Kidney (tissue), 14 donors: ENCODE results near the gene PDX1. TPM values are rescaled to one million over a fixed set of nuclear protein-coding genes. Genes with fewer than 3 reads are reported as not detected.

ENCODE experiments used
- DNase-seq, 5 donors: peaks; one replicate each; pipeline ENCODE4 v3.0.0-alpha.2; 2013 to 2020
- FAIRE-seq: peaks from 2 replicates; lab custom pipeline; 2012; peaks lifted over from hg19 to GRCh38; lab: Jason Lieb, UNC
- H3K27ac ChIP-seq, 2 donors: one replicate each; pipeline ENCODE4 v1.7.0; 2013; ENCODE audit warnings: low read depth in 2 of 2, low read length in 2 of 2, inconsistent platforms in 1 of 2
- H3K27me3 ChIP-seq: one replicate; pipeline ENCODE4 v1.7.1; 2013; ENCODE audit warnings: low read length, inconsistent platforms; ENCODE audit not compliant: control insufficient read depth, insufficient read depth
- H3K36me3 ChIP-seq, 3 donors: one replicate each; pipeline versions ENCODE4 v1.7.0 to v1.7.1; 2013; ENCODE audit warnings: low read length in 3 of 3, control low read depth in 1 of 3, inconsistent platforms in 1 of 3; ENCODE audit not compliant: insufficient read depth in 3 of 3, control insufficient read depth in 2 of 3
- H3K4me1 ChIP-seq, 3 donors: one replicate each; pipeline versions ENCODE4 v1.7.0 to v1.7.1; 2013; ENCODE audit warnings: low read length in 3 of 3, inconsistent platforms in 1 of 3, low read depth in 1 of 3; ENCODE audit not compliant: control insufficient read depth in 2 of 3, insufficient read depth in 2 of 3
- H3K4me3 ChIP-seq, 3 donors: one replicate each; pipeline versions ENCODE4 v1.7.0 to v1.8.1; 2013; ENCODE audit warnings: low read length in 3 of 3, control low read depth in 1 of 3, inconsistent platforms in 1 of 3
- H3K9ac ChIP-seq, 3 donors: one replicate each; pipeline versions ENCODE4 v1.7.0 to v1.7.1; 2013; ENCODE audit warnings: low read length in 3 of 3, control low read depth in 1 of 3, inconsistent platforms in 1 of 3
- H3K9me3 ChIP-seq, 3 donors: one replicate each; pipeline versions ENCODE4 v1.7.0 to v1.7.1; 2013; ENCODE audit warnings: low read length in 3 of 3, control low read depth in 1 of 3, inconsistent platforms in 1 of 3; ENCODE audit not compliant: control insufficient read depth in 2 of 3, insufficient read depth in 1 of 3
- intact Hi-C: fragments of 100-400 bp; cut with DNase I; formaldehyde crosslinking; loops from one replicate; pipeline ENCODE4 v1.11.1; 2022
- polyA plus RNA-seq: library from polyadenylated mRNA; stranded (reverse); fragments of 350-450 nt; fragmentation: Illumina TruSeq; extraction: RNeasy Lipid Tissue Mini Kit (QIAGEN cat#74804); gene quantifications from one replicate; pipeline ENCODE4 v1.2.3, GENCODE V29; 2014; ENCODE audit warnings: low read depth, low replicate concordance; ENCODE audit not compliant: insufficient read depth
- total RNA-seq: library from RNA; stranded (reverse); fragmentation: NEBNext Ultra II Directional; extraction: Animal tissue kit (Norgen Biotek cat#: 25700); gene quantifications from one replicate; pipeline ENCODE4 v1.2.1, GENCODE V29; 2021
- TF ChIP-seq, protein P1 (sequence below): IDR thresholded peaks from 3 replicates; pipeline ENCODE4 v1.5.1; 2012; ENCODE audit warnings: mild to moderate bottlenecking, moderate library complexity, borderline replicate concordance; ENCODE audit not compliant: insufficient read depth; ENCODE audit errors: extremely low read depth
- donor health status: control.
- donor health status: control.
- donor health status: control.
- donor health status: control.
- donor health status: control.
- donor health status: DM: yes; HTN: yes; CAD: no.
- donor health status: Normal renal cell carcinoma (clear cell type).

Gene PDX1
- total and polyA plus RNA-seq, 2 donors from 2014 or later: not detected

DNA sequence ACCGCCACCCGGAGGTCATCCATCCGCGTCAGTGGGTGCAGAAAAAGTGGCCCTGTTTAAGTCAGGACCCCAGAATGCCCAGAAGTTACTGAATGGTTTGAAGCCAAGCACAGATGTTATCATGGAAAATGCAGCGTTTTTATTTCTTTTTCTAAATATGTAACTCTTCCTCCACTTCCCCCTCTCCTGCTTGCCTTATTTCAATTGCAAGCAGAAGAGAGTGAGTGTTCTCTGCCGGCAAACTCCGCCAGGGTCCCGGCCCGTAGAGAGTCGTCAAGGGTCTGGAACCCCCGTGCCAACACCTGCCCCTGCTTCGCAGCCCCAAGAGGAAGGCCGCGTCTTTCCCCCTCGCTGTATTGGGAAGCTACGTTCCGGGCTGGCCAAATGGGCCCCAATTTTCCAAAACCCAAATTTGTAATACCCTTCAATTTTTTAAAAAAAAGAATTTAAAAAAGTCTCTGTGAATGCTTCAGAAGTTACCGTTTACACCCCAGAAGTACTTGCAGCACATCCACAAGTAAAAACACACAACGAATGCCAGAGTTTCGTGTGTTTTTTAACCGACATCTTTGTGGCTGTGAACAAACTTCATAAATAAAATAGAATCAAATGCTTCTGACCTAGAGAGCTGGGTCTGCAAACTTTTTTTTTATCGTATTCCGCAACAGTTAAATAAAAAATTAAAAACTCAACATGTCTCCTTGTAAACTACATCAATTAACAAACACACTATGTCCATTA, 712 bp upstream of the PDX1 start:
- Histone ChIP-seq H3K4me3 (no peak overlapping the region), H3K27me3 (peaks cover 72% of the 10 kb centered on the region), H3K9me3 (no peaks in the 10 kb centered on the region), H3K36me3 (no peaks in the 10 kb centered on the region), H3K4me1 (peaks cover 0 to 9% (median 0%) of the 10 kb centered on the region in 3 donors), H3K9ac (no peak overlapping the region), H3K27ac (no peak overlapping the region)
- TF ChIP-seq, protein P1, sequence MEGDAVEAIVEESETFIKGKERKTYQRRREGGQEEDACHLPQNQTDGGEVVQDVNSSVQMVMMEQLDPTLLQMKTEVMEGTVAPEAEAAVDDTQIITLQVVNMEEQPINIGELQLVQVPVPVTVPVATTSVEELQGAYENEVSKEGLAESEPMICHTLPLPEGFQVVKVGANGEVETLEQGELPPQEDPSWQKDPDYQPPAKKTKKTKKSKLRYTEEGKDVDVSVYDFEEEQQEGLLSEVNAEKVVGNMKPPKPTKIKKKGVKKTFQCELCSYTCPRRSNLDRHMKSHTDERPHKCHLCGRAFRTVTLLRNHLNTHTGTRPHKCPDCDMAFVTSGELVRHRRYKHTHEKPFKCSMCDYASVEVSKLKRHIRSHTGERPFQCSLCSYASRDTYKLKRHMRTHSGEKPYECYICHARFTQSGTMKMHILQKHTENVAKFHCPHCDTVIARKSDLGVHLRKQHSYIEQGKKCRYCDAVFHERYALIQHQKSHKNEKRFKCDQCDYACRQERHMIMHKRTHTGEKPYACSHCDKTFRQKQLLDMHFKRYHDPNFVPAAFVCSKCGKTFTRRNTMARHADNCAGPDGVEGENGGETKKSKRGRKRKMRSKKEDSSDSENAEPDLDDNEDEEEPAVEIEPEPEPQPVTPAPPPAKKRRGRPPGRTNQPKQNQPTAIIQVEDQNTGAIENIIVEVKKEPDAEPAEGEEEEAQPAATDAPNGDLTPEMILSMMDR: no peak
- peak in 1 of 5 donors; percentile 36 for DNase-seq
- FAIRE-seq: no peak
- intact Hi-C loops: no loop called here

DNA sequence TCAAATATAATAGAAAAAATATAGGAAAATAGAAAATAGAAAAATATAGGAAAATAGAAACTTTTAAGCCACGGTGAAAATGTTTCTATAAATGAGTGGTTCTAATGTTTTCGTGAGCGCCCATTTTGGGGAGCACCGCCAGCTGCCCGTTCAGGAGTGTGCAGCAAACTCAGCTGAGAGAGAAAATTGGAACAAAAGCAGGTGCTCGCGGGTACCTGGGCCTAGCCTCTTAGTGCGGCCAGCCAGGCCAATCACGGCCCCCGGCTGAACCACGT, 204 bp upstream of the PDX1 start:
- intact Hi-C loops: no loop called here
- Histone ChIP-seq H3K9me3 (no peaks in the 10 kb centered on the region), H3K4me3 (no peak overlapping the region), H3K36me3 (no peaks in the 10 kb centered on the region), H3K27ac (no peak overlapping the region), H3K9ac (no peak overlapping the region), H3K27me3 (peaks cover 70% of the 10 kb centered on the region), H3K4me1 (peaks cover 0 to 9% (median 0%) of the 10 kb centered on the region in 3 donors)
- FAIRE-seq: no peak
- TF ChIP-seq, protein P1: no peak
- DNase-seq: no peak

DNA sequence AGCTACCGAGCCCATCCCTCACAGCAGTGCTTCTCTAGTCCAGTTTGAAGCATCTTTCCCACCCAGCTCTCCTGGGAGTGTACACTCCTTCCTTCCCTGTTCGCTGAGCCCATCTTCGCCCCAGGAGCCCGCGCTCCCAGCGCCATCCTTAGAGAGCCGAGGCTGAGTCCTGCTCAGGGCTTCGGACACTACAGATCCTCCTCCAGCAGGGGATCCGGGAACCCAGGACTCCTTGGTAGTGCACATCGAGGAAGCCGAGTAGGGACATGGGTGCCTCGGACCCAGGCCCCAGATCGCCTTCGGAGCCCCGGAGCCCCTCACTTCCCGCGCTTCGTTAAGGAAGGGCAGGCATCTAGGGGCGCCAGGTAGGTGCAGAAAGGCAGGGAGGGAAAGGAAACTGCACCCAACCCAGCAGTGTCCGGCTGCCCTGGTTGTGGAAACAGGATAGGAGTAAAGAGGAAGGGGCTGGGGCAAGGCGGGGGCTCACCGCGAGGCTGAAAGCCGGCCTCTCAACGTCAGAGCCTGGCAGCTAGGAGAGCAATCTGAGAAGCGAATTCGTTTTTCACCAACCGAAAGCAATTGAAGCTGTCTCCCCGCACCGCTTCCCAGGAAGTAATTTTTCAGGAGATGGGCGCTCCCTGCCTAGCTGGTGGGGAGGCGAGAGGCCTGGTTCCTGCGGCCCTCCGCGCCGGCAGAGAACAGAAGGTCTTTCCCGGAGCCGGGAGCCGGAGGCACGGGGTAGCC, 1.0 kb downstream of the PDX1 start:
- peak overlapping the region in 1 of 3 donors; percentile 36 for H3K4me3 ChIP-seq
- no peak overlapping the region for H3K9ac ChIP-seq
- H3K27me3 ChIP-seq: peaks cover 71% of the 10 kb centered on the region
- no peaks in the 10 kb centered on the region for H3K9me3 ChIP-seq
- DNase-seq (peak in 2 of 5 donors; percentile 45 to 47), FAIRE-seq (no peak)
- intact Hi-C loops: no loop called here
- H3K36me3 ChIP-seq: no peaks in the 10 kb centered on the region
- peaks cover 0 to 9% (median 0%) of the 10 kb centered on the region in 3 donors for H3K4me1 ChIP-seq
- TF ChIP-seq, protein P1: no peak
- H3K27ac ChIP-seq: no peak overlapping the region
